Measurements from ENCODE around the gene ATXN10.

The ATXN10 gene

GRCh38 chr22:45757936-45758335 lies 86.3 kb downstream of the ATXN10 start:
- DNase-seq (ENCODE audit: low read depth in 2 of 2) = no peak

DNA sequence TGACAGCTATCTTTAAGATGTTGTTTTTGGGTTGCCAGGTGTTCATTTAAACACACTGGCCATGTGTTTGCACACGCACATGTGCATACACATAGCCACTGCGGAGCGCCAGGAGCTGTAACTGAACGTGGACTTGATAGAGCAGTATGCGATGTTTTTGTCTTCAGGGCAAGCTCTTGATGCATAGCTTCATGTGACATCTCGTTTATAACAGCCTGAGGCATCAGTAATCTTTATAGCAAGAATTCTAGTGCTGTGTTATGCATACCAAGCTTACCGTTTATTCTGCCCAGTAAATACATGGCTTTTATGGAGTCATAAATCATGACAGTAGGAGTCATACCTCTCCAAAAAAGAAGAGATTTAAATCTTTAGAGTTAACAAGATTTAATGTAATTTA lies 87.0 kb downstream of the ATXN10 start:
- no peak for DNase-seq (ENCODE audit: low read depth in 2 of 2)

- no peak for DNase-seq (ENCODE audit: low read depth in 2 of 2)
Measured at GRCh38 chr22:45760682-45761081, 89.0 kb downstream of the ATXN10 start.

DNA sequence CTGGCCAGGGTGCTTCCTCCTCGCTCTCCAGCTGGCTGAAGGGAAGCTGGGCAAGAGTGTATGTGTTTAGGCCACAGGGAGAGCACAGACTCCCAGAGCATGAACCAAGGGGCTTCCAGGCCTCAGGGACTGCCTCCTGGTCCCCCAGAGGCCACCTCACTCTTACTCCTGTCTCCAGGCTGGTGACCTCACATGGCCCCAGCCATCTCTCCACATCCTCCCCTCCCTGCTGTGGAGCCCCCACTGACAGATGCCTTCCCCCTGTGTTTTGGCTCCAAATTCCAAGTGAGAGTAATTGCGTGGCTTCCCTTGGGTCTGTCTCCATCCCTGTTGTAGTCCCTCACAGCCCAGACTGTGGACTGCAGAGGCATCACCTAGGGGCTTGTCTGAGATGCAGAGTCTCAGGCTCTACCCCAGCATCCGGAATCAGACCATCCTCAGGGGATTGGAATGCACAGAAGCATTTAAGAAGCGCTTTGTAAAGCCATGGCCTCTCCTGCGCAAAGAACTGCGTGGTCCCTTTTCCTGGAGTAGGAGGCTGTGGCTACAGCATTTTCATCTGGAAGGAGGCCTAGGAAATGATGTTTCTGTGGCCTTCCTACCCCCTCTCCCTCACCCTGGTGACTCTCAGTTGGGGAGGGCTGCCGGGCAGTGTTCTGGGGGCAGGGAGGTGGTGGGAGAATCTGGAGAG lies 91.1 kb downstream of the ATXN10 start:
- no peak for DNase-seq (ENCODE audit: low read depth in 2 of 2)

GRCh38 chr22:45763236-45763624 lies 91.6 kb downstream of the ATXN10 start:
- no peak for DNase-seq (ENCODE audit: low read depth in 2 of 2)

GRCh38 chr22:45768490-45768889 lies 96.9 kb downstream of the ATXN10 start:
- no peak for DNase-seq (ENCODE audit: low read depth in 2 of 2)

- DNase-seq (ENCODE audit: low read depth in 2 of 2) = peak; percentile 33 to 48
Measured at GRCh38 chr22:45769569-45770210, 98.1 kb downstream of the ATXN10 start.

GRCh38 chr22:45770506-45770905 lies 98.9 kb downstream of the ATXN10 start:
- DNase-seq (ENCODE audit: low read depth in 2 of 2) = no peak

DNA sequence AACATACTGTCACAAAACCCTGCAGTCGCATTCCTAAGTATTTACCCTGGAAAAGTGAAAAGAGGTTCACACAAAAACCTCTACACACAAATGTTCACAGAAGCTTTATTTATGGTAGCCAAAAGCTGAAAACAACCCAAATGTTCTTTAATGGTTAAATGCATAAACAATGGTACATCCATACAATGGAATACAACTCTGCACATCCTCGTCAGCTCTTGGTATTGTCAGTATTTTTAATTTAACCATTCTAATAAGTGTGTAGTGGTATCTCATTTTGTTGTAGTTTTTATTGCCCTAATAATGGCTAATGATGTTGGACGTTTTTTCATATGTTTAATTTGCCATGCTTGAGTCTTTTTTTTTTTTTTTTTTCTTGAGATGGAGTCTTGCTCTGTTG lies 99.4 kb downstream of the ATXN10 start:
- DNase-seq (ENCODE audit: low read depth in 2 of 2) = no peak

GRCh38 chr22:45771711-45772110 lies 100.1 kb downstream of the ATXN10 start:
- DNase-seq (ENCODE audit: low read depth in 2 of 2) = no peak

GRCh38 chr22:45772743-45773142 lies 101.1 kb downstream of the ATXN10 start:
- DNase-seq (ENCODE audit: low read depth in 2 of 2) = no peak

DNA sequence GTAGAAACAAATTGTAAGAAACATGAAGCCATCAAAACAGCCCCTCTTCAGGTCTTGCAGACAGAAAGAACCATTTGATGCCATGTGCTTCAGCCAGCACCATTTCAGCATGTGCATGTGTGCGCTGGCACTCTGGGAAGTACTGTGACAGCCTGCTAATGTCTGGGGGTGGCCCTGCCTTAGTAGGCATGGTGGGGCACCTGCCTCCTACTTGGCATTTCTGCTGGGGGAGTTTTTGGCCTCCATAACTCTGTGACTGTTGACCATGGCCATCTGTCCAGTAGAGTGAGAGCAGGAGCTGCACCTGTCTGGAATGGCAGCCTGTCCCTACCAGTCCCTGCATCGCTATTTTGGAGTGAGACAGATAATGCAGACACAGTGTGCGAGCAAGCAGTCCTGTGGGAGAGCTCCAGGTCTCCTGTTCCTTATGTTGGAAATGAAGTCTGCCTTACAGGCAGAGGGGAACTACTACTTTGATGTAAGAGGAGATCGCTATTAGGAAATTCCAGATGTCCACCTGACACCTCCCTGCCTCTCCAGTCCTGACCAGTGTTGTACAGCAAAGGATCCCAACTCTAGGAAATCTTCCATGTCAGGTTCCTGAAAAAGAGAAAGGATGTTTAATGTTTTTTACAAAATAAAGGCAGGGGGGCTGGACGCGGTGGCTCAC lies 102.5 kb downstream of the ATXN10 start:
- DNase-seq (ENCODE audit: low read depth in 2 of 2) = no peak

DNA sequence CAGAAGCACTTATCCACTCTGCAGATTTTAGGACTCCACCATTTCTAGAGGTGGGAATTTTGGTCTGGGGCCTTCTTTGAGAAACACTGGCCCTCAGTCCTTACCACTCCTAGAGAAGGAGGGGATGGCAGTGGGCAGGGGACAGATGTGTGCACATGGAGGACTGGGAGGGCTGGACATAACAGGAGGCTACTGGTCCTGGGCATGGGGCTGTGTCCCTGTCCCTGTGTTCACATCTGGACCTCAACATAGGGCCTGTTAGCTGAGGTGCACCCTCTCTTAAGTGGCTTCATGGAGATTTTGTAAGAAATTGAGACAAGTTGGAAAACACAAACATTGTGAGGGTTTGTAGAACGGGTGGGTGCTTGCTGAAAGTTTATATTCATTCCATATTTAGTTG lies 103.4 kb downstream of the ATXN10 start:
- DNase-seq (ENCODE audit: low read depth in 2 of 2) = no peak

DNA sequence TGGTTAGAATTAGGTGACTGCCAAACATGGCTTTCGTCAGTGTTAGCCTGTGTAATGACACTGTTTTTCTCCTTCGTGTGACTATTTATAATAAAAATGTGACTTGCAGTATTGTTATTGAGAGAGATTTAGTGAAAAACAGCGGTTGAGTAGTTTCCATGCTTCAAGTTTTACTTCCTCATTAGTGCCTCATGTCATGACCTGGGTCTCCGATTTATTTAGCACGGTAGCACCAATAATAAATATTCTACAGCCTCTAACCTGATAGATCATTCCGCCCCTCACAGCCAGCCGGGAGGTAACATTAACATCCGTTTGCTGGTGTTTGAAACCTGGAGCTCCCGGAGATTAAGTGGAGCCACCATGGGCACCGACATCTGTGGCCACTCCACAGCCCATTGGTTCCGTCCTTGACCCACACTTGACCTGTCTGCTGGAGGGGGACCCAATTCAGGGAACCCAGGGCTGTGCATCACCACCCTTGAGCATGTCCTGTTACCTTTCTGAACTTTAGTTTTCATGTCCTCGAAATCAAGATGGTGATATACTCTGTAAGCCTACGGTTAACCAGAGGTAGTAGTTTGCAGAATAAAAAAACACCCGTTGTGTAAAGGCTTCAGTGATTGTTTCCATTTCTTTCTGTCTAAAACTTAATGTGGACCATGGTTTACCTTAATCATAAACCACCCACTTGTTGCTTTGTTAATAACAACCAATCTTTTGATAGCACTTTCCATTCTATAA lies 104.1 kb downstream of the ATXN10 start:
- DNase-seq (ENCODE audit: low read depth in 2 of 2) = no peak

- DNase-seq (ENCODE audit: low read depth in 2 of 2) = no peak
Measured at GRCh38 chr22:45776313-45776585, 104.6 kb downstream of the ATXN10 start.

DNA sequence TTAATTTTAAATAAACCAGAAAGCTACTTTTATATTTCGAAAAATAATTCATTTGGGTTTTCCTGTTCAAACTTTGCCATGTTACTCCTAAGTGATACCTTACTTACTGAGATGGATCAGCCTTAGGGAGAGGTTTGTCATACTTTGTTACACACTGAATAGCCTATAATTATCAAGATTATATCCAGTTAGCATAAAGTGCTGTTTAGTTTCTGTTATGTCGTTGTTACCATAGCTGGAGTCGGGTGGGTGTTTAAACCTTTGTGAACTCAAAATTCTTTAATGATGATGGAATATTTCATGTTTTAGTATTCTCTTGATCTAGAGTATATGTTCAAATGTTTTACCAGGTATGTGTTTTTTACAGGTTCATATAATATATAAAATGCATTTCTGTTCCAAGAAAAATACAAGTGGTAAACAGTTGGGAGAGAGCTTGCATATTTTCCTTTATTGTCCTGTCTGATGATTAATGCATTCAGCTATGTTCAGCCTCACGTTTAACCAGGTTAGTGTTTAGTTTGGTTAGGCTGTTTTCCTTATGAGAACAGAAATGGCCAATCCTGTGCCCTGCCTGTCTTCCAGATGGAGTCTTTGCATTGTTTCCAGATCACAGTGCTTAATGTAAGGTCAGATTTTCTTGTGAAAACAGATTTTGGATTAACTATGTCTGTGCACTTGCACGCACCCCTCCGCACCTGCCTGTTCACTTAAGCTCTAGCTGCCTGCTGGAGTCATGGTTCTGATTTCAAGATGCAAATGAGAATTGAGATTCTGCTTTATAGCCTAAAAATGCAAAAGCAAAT lies 105.6 kb downstream of the ATXN10 start:
- no peak for DNase-seq (ENCODE audit: low read depth in 2 of 2)

DNA sequence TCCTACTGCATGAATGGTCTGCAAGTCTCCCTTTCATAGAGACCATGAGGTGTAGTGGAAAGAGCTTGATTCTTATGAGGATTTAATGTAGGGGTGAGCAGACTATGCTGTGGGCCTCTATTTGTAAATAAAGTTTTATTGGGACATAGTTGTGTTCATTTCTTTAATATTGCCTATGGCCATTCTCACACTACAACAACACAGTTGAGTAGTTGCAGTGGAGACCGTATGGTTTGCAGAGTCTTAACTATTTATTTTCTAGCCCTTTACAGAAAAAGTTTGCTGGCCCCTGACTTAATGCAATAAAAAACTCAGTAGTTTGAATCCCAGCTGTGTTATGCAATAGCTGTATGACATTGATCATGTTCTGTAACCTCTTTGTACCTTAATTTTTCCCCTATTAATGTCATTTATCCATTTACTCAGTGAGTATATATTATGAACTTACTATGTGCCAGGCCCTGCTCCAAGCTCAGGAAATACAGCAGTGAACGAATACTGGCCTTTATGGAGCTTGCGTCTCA lies 106.3 kb downstream of the ATXN10 start:
- DNase-seq (ENCODE audit: low read depth in 2 of 2) = no peak

DNA sequence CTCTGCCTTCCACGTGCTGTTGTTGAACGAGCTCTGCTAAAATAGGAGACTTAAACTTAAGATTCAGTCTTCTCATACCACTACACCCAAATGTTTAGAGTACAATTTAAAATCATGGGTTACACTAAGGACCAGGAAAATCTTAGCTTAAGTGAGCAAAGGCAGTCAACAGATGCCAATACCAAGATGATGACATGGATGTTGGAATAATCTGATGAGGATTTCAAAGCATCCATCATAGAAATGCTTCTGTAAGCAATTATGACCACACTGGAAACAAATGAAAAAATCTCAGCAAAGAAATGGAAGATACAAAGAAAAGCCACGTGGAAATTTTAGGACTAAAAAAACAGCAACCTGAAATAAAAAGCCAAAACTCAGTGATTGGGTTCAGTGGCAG lies 109.8 kb downstream of the ATXN10 start:
- DNase-seq (ENCODE audit: low read depth in 2 of 2) = peak in 1 of 2 experiments; percentile 23

DNA sequence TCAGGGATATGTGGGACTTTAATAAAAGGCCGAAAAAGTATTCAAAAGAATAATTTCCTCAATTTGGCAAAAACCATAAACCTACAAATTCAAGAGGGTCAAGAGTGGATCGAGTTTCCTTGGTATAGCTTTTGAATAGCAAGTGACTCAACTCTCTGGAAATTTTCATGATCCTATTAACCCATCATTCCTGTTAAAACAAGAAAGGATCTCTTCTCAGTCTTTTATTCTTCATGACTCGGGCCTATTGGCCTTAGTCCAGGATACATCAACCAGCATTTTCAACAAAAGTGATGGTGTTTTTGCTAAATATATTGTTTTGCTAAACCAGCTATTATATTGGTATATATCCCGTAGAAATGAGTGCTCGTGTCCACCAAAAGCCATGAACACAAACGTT lies 110.3 kb downstream of the ATXN10 start:
- DNase-seq (ENCODE audit: low read depth in 2 of 2) = peak in 1 of 2 experiments; percentile 22

GRCh38 chr22:45783021-45783420 lies 111.4 kb downstream of the ATXN10 start:
- DNase-seq (ENCODE audit: low read depth in 2 of 2) = no peak

- DNase-seq (ENCODE audit: low read depth in 2 of 2) = no peak
Measured at GRCh38 chr22:45783690-45784089, 112.1 kb downstream of the ATXN10 start.

Data from fibroblast of skin of left quadriceps (primary cell).